Adrenal gland (tissue), 5 donors: ENCODE data around the gene CCNH.

Source experiments
- CTCF ChIP-seq, 6 experiments: fragments of 450-650 bp in 4 of 6; fragments of 200-600 bp in 2 of 6; sonication (generic) in 1 of 6; IDR thresholded peaks; 1 replicate in 5 of 6; 2 replicates in 1 of 6; pipeline versions ENCODE4 v1.5.1 to v1.8.0; 2016 to 2021; ENCODE audit warnings: antibody characterized with exemption in 6 of 6, mild to moderate bottlenecking in 2 of 6, moderate library complexity in 1 of 6
- POLR2A ChIP-seq, 2 donors: fragments of 450-650 bp; IDR thresholded peaks; one replicate each; pipeline ENCODE4 v1.6.1; 2017; ENCODE audit warnings: antibody characterized with exemption in 2 of 2, mild to moderate bottlenecking in 2 of 2, moderate library complexity in 1 of 2
- donor health status: DM: no; HTN: no; CAD: no.

DNA sequence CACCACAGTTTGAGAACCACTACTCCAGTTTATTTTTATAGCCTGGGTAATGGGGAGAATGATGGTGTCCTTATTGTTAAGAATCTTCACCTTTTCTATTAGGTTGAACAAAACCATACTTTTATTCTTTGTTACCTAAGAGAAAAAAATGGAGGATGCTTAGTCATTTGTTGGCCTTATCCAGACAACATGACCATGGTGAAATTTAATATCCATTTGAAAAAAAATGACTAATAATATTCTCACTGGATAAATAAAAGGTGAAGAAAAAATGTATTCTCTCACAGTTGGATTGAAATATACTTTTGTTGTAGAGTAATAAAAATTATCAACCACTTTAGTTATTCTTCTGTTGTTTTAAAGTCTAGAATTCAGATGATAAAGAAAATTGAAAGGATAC, 5.8 kb upstream of the CCNH start:
- no peak for TF ChIP-seq CTCF (IDR thresholded peaks at IDR 0.05)
- no peak for TF ChIP-seq POLR2A (IDR thresholded peaks at IDR 0.05)
